NCI-H446 treated with DMSO at 0.1 percent for 48 hours (cell line): Measurements from ENCODE around the gene SLC7A5.
"Not testable (repeated sequence)": the region's sequence is repeated elsewhere in the genome, so short reads cannot be mapped to it uniquely, and the experiment has no call there.

Experiments
- DNase-seq: peaks from one replicate; lab custom pipeline; 2025; lab: John Stamatoyannopoulos, UW

The SLC7A5 gene

GRCh38 chr16:87834005-87834667, 35.2 kb downstream of the SLC7A5 start:
- no peak for DNase-seq

DNA sequence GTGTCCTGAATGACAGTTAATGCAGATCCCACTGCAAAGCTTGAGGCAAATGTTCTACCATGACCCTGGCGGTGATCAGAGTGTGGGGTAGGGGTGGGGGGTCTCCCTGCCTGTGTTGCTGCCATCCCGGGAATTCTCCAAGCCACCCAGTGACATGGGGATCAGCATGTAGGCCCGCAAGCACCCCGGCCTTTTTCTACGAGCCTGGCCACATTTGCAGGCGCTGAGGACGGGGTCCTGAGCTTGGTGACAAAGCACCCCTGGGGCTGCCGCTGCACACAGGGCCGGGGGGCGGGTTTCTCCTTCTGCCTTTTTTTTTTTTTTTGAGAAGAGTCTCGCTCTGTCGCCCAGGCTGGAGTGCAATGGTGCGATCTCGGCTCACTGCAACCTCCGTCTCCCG, 35.8 kb downstream of the SLC7A5 start:
- DNase-seq: no peak

- no peak for DNase-seq
These were observed 36.4 kb downstream of the SLC7A5 start for GRCh38 chr16:87832741-87833502.

DNA sequence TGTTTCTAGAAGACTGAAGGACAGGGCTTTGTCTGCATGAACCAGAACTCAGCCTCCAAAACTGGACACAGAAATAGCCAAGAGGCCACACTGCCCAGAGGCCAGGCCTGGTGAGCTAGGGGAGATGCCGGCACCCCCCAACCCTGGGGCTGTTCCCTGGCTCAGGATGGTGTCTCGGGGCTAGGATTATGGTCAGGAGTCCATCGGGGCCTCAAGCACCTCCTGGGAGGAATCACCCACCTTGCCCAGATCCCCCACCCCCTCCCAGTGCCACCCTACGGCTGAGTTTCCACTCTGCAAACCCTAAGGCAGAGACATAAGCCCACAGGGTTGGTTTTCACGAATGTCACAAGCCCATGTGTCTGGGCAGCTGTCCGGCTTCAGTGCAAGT, 37.2 kb downstream of the SLC7A5 start:
- DNase-seq: no peak

DNA sequence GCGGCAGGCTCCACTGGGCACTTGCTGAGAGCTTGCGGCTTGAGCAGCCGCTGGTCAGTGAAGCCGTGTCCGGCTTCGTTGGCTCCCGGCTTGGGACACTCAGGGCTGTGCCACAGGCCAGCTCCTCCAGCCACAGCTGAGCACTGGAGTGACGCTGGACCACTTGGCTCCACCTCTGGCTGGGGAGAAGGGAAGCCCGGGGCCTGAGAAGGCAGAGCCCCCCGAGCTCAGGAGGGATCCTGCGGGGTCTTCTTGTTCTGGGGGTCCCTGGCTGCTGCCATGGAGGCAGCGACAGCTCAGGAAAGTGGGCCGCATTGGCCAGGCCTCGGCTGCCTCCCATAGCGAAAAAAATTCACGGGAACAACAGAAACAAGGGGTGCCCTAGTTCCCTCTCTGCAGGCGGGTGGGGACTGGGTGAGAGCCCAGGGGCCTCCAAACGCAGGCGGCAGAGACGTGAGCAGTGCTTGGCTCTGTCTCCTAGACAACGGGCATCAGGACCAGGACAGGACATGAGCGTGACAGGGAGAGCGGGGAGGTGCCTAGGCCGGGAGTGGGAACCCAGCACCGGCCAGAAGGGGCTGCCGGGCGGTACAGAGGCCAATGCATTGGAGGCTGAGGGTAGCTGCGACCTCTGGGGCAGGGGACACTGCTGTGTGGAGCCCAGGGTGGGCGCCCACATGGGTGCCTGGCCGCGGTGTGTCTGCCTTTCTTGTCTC, 37.7 kb downstream of the SLC7A5 start:
- DNase-seq: no peak

GRCh38 chr16:87830673-87831420, 38.5 kb downstream of the SLC7A5 start:
- DNase-seq: no peak

DNA sequence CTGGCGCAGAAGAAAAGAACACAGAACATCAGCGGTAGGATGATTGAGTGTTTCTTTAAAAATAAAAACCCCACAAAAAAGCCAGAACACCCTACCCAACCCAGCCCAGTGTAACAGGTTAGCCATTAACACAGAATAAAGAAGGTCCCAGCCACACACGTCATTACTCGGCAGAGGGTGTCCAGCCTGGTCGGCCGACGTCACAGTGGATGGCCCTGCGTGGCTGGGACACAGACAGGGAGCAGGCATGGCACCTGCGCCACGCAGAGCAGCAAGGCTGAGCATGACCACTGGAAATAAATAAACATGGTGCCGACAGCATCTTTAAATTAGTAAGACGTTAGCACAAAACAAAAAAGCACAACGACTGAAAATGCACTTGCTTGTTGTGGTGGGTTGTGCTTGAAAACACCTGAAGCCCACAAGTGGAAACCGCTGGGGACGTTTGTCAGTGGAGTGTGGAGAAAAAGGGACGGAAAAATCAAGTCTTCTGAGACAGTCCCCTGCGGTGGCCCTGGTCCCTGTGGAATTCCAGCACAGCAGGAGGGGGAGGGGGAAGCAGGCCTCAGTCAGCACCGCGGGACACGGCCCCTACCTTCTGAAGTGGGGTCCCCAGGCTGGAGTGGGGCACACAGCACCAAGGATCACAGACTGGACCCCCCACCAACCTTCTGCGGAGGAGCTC, 39.2 kb downstream of the SLC7A5 start:
- no peak for DNase-seq

DNA sequence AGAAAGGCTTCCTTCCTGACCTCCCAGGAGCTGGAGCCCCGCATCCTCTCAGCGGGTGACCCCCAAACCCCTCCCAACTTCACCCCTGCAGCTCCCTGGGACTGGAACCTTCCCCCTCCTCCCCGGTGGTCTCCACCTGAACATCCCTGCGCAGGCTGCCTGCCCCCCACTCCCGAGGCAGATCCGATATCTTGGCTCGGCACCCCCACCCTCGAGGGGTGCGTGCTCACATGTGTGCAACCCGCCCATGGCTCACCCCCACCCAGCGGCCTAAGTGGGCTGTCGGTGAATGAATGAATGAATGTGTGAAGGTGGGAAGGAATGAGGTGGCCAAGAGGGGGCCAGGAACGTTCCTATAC, 39.7 kb downstream of the SLC7A5 start:
- no peak for DNase-seq

DNA sequence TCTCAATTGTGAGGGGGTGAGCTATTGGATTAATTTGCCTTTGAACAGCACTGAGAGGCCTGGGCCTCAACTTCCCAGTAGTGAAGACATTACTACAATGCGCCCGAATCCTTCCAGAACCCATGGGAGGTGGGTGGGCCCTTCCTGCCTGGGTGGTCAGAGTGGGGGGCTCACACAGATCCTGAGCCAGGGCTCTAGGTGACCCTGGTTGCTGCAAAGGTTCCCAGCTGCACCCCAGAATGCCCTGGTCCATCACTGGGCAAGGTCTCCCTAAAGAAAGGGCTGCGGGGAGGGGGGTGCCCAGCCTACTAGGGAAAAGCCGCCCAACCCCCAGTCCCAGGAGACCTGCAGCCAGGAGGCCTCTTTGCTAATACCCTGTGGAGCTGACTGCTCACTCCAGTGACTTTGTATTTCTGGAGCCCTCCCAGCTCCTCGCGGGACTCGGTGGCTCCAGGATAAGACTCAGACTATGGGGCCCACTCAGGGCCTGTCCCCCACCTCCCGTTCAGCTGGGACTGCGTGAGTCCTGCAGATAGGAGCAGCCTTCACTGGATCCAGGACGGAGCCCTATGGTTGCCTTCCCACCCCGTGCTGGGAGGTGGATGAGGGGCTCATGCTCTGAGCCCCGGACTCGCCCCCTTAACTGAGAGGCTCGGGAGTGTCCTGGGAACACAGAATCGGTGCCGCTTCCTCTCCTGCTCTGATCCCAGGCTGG, 40.2 kb downstream of the SLC7A5 start:
- DNase-seq: no peak

DNA sequence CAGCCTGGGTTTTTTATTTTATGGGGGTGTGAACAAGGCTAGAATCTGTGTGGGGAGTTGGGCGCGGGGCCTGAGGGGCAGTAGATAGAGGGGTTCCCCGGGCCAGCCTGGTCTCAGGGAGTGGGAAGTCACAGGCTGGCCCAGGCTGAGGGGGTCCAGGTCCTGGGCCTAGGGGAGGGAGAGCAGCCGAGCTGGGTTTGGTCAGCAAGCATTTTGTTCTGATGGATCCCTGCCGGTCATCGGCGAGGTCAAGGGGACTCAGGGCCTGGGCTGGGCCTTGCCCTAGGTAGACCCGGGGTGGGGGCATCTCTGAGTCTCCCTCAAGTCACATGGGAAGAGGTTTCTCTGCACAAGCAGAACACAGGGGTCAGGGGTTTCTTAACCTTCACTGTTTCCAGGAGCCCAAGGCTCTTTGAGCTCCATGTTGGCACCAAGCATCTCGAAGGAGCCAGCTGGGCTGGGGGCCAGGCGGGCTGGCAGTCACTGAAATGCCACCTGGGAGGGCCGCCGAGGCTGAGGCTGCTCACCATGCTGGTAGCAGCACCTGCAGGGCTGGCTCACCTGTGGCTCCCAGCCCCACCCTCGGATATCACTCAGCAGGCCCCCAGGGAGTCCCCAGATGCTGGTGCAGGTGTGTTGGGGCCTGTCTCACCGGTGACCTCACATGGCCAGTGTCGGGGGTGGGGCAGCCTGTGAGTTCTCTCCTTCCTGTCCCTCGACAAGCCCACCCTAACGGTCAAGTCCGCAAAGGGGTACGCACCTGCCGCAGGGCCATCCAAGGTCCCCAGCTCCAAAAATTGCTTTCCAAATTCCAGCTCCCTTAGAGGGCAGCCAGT, 41.0 kb downstream of the SLC7A5 start:
- DNase-seq: no peak

DNA sequence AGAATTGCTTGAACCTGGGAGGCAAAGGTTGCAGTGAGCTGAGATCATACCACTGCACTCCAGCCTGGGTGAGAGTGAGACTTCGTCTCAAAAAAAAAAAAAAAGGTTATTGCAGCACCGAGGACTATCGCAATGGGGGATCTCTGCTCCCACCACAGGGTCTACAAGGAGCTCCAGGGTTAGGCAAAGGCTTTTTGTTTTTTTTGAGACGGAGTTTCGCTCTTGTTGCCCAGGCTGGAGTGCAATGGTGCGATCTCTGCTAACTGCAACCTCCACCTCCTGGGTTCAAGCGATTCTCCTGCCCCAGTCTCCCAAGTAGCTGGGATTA, 41.8 kb downstream of the SLC7A5 start:
- not testable (repeated sequence) for DNase-seq

DNA sequence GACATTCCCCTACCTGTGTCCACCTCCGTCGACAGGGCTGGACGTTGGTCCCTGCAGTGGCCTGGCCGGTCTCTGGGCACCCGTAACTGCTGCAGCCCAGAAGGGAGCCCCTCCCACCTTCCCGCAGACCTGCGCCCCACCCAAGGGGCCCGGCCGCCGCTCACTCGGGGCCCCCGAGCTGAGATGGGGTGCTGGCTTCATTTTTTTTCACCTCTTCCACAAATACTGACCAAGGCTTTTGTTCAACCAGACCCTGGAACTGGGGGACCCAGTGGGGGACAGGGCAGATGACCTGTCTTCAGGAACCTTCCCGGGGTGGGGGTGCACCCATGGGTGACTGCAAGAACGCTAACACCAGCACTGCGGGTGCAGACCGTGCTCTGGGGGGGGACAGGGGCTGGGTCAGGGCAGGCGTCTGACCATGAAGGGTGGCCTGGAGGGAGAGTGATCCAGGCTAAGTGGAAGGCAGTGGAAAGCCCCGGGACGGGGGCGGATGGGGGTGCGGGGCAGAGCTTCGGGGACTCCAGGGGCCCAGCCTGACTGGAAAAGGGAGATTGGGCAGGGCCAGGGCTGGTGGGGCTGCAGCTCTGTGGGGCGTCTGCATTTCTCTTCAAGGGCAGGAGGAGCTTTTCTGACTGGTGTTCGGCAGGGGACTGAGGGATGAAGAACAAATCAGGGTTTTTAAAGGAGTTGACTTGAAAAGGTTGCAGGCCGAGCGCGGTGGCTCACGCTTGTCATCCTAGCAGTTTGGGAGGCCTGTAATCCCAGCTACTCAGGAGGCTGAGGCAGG, 42.3 kb downstream of the SLC7A5 start:
- DNase-seq: no peak

GRCh38 chr16:87826407-87826797, 42.9 kb downstream of the SLC7A5 start:
- DNase-seq: not testable (repeated sequence)

DNA sequence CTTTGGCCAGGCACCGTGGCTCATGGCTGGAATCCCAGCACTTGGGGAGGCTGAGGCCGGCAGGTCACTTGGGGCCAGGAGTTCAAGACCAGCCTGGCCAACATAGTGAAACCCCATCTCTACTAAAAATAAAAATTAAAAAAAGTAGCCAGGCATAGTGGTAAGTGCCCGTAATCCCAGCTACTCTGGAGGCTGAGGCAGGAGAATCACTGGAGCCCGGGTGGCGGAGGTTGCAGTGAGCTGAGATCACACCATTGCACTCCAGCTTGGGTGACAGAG, 43.5 kb downstream of the SLC7A5 start:
- DNase-seq: not testable (repeated sequence)

DNA sequence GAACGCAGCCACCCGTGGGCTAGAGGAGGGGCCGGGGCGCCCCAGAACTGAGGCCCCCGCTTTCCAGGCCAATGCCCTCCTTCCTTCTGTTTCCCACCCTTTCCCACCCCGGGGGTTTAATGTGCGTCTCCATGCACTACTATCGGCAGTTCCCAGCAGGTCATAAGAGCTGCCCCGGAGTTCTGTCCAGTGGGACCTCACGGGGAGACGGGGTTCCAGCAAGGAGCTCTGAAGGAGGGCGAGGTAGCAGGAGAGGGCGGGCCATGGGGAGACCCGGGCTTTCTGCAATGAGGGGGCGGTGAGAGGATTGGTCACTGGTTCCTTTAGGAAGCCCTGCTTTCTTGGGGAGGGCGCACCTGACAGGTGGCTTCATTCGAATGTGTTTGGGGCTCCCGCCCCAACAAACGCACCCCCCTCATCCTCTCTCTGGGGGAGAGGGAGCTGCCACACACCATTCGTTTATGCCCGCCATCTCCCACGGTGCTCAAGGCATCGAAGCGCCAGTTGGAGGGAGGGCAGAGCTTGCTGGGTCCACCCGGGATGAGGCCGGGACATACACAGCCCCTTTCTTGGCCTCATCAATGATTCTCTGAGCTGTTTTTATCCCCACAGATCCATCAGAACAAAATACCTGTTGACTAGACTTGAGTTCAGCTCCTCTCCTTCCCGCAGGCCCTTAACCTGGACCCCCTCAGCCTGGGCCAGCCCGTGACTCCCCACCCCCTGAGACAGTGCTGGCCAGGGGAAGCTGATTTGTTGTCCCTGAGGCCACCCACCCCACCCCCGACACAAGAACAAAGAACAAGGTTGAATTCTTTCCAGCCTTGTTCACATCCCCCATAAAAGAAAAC, 44.1 kb downstream of the SLC7A5 start:
- DNase-seq: no peak

DNA sequence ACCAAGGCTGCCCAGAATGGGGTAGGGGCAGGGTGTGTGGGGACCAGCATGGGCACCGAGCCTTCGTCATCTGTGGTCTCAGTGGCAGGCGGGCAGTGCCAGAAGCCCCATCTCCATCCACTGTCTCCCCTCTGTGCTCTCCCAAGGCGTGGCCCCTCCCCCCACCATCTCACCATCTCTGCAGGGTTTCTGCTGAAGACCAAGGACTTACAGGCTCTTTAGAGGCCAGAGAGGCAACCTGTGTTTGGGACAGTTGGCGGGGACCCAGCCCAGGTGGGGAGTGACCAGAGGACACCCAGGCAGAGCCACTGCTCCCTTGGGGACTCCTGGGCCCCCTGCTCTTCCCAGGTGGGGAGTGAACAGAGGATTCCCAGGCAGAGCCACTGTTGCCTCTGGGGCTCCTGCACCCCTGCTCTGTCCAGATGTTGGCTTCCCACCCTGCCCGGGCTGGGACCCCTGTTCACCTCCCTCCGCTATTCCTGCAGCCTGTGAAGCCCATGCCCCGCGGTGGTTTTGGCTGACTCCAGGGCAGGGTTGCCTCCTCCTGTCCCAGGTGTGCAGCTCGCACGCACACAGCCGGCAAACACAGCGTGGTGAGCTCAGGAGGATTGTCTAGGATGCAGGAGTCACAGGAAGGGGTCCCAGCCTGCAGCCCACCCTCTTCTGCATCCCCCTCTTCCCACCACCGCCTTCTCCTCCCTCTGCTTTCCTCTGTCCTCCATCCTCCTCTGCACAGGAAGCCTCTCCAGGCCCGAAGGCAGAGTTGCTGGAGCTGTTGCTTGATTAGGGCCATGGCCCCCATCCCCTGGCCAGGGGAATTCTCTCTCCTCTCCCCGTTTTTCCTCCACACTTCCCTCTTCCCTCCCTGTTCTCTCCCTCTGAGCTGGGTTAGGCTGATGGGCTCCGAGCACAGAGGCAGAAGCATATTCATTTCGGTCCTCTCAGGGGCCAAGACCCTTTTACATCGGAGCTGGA, 45.0 kb downstream of the SLC7A5 start:
- no peak for DNase-seq

GRCh38 chr16:87823181-87823929, 46.0 kb downstream of the SLC7A5 start:
- no peak for DNase-seq
